ENCODE results near the gene IFNA2.
"Not testable (repeated sequence)": the region's sequence is repeated elsewhere in the genome, so short reads cannot be mapped to it uniquely, and the experiment has no call there.

Gene IFNA2

GRCh38 chr9:21385131-21385670 lies at the start of gene IFNA2:
Gene IFNA2, minus strand, starts transcription at chr9:21385398. Its CDS starts 69 bp downstream, at chr9:21385329.
- peak; percentile 32 to 36 for DNase-seq

DNA sequence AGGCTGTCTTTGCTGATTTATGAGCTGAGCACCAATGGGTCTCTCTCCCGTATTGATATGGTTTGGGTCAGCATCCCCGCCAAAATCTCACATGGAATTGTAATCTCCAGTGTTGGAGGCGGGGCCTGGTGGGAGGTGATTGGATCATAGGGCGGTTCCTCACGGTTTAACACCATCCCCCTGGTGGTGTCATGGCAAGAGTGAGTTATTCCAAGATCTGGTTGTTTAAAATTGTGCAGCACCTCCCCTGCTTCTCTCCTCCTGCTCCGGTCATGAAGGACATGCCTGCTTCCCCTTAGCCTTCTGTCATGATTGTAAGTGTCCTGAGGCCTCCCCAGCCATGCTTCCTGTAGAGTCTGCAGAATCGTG lies 49.8 kb upstream of the IFNA2 start:
- DNase-seq, result not testable (repeated sequence)

- DNase-seq, result peak; percentile 23 to 43
Measured at GRCh38 chr9:21434202-21435014, 49.2 kb upstream of the IFNA2 start.

- no peak for DNase-seq
Measured at GRCh38 chr9:21432672-21433425, 47.7 kb upstream of the IFNA2 start.

DNA sequence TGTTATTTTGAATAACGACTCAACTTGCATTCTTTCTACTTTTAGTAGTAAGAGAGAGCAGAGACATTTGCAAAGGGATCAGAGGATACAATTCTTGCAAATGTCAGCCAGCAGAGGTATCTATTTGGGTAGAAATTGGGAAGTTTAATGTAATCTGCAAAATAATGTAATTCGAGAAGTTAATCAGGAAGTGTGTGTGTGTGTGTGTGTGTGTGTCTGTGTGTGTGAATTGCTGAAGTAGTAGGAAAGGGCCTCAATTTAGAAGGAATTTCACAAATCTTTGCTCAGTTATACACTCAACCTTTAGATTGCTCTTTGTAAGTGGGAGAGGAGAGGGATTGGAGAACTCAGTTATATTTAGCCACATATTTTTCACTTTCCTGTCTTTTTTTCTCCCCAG lies 44.0 kb upstream of the IFNA2 start:
- DNase-seq, result peak in 1 of 2 experiments; percentile 11

- DNase-seq, result no peak
Measured at GRCh38 chr9:21428235-21428634, 43.0 kb upstream of the IFNA2 start.

DNA sequence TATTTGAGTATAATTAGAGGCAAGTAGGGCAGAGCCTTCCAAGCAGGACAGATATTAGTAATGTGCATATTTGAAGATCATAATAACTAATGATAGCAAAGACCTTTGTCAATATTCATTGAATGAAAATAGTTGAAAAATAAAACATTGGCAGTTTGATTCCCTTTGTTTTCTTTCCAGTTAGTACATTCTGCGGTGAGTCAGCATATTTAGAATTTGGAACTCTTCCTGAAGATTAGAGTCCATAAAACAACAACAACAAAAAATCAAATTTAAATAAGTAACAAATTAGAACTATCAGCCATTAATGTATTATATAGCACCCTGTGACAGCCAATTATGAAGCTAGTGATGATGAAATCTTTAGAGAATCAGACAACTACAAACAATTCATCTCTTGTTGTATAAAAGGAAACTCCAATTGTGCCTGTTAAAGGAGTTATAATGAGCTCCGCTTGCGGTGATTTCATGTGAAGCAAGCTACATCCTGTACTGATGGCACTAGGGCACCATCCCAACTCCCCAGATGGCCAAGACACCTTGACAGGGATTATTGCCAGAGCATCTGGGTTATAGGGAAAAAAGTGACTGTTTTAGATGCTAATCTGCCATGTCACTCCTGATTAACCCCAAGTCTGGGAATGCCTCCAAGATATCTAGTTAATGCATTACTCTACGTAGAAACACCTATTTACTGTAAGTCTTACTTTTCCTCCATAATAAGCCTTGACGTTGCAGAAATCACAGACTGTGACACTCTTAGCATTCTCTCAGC lies 30.5 kb upstream of the IFNA2 start:
- no peak for DNase-seq

GRCh38 chr9:21414220-21414940 lies 29.2 kb upstream of the IFNA2 start:
- no peak for DNase-seq

DNA sequence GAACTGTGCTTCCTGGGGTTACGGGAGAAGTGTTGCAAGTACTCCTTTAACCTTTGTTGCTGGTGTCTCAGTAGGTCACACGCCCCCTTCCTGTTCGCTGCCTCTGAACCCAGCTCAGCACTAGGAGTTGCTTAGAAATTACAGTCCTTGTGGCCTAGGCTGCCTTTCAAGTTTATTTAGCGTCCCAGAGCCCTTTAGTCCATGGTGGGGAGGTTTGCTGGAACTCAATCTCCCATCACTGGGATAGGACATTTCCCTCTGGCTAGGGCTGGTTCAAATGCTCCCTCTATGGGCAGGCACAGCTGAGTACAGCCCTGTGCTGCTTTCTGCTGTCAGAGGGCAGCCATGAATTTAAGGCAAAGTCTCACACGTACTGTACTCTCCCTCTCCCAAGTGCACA lies 28.4 kb upstream of the IFNA2 start:
- DNase-seq, result no peak

DNA sequence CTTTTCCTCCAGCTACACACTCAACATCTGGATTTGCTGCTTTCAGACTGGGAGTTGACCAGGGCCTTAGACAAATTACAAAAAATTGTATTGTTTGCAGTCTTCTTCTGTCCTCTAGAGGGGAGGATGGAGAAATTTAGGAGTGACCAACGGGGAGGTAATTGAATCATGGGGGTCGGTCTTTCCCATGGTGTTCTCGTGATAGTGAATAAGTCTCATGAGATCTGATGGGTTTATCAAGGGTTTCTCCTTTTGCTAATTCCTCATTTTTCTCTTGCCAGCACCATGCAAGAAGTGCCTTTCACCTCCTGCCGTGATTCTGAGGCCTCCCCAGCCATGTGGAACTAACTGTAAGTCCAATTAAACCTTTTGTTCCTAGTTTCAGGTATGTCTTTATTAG lies 28.0 kb upstream of the IFNA2 start:
- no peak for DNase-seq

- DNase-seq, result peak in 1 of 2 experiments; percentile 3
Measured at GRCh38 chr9:21412107-21412506, 26.9 kb upstream of the IFNA2 start.

GRCh38 chr9:21408817-21409216 lies 23.6 kb upstream of the IFNA2 start, which contains the start of gene IFNA8:
Gene IFNA8, plus strand, starts transcription at chr9:21409117. Its CDS starts 60 bp downstream, at chr9:21409177.
- DNase-seq, result no peak

DNA sequence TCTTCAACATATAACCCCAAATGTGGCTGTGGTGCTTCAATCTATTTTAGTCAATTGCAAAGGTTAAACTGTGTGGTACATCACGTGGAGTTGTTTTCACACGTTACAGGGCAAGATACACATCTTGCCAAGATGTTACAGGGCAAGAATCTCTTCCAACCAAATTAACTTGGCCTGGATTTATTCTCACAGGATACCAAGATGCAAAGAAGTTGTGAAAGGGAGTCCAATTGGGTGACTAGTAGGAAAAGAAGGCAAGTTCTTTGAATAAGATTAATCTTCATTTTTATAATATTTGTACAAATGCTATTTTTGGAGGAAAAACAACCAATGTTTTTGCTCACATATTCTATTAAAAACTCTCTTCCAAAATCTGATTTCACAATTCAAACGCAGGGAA lies 18.9 kb upstream of the IFNA2 start:
- no peak for DNase-seq

GRCh38 chr9:21402386-21403251 lies 17.4 kb upstream of the IFNA2 start:
- no peak for DNase-seq

- no peak for DNase-seq
Measured at GRCh38 chr9:21399956-21400355, 14.8 kb upstream of the IFNA2 start.

GRCh38 chr9:21398955-21399489 lies 13.8 kb upstream of the IFNA2 start:
- no peak for DNase-seq

GRCh38 chr9:21395778-21396717 lies 10.8 kb upstream of the IFNA2 start:
- DNase-seq, result peak in 1 of 2 experiments; percentile 15

GRCh38 chr9:21392270-21392669 lies 7.1 kb upstream of the IFNA2 start:
- DNase-seq, result peak; percentile 6 to 29

GRCh38 chr9:21383627-21384026 lies 1.6 kb downstream of the IFNA2 start:
- DNase-seq, result no peak
